NCI-H1436 treated with DMSO at 0.1 percent for 48 hours (cell line): ENCODE data around the gene SPATA2L.

ENCODE experiments used
- DNase-seq: peaks from one replicate; lab custom pipeline; 2025; lab: John Stamatoyannopoulos, UW

Gene SPATA2L

DNA sequence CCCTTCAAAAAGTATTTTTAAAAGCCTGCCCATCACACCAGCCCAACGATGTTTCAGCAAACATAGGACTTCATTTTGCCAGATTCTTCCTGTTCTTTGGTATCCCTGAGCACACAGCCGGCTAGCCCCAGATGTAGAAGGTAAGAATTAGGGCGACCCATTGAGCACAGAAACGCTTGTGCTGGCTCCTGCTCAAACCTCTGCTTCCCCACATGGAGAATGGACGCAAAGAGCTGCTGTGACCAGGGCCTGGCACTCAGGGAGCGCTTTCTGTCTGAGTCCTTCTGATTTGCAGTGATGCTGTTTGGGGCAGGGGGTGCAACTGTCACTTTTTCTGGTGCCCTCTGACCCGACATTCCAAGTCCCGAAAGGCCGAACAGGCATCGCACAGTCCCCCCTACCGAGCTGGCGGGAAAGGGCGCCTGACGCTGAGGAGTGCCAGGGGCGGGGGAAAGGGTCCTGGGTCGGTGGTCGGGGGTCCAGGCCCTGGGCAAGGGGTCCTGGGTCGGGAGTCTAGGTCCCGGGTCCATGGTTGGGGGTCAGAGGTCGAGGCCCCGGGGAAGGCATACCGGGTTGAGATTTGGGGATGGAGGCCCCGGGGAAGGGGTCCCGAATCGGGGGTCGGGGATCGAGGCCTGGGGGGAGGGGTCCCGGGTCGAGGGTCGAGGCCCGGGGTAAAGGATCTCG lies 44.9 kb downstream of the SPATA2L start:
- DNase-seq = no peak

DNA sequence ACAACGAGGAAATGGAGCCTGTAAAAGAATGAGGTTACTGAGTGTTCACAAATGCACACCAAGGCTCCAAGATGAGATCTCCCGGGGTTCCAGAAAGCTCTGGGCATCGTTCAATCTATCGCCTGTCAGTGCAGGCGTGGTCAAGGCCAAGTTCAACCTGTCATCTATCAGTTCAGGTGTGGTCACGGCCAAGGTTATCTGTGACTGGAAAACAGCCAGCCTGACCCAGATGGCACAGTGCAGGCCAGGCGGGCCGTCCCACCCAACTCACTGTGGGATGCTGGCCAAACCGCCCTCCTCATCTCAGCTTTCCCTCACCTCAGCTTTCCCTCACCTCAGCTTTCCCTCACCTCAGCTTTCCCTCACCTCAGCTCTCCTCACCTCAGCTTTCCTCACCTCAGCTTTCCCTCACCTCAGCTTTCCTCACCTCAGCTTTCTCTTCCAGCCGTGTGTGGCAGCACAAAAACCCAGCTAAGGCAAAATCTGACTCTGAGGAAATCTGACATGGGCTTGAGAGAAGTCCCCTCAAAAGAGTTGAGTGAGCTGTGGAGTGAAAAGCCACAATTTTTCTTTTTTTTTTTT lies 46.4 kb downstream of the SPATA2L start:
- DNase-seq = no peak

DNA sequence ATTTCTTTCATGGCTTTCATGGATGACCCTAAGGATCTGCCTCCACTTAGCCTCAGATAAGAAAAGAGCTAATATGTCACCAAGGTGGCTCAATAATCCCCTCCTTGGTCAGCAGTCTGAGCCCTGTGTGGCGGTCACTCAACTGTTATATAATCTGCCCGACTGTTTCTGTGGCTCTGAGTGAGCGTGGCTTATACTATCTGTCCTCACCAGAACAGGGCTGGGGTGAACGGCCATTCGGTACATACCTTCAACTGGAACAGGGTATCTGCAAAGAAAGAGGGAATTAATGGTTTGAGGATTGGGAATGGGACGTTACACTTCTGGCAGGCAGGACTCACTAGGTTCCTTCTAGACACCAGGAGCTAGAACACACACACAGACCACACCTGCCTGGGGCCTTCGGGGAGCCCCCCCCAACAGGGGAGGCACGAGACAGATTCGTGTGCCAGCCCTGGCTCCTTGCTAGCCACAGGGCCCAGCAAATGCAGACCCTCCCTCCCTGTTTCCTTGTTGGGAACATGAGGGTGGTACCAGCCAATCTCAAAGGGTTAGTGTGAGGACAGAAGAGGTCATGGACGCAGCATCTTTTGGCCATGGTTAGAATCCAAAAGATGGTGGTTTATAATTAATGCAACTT lies 47.7 kb downstream of the SPATA2L start:
- no peak for DNase-seq

GRCh38 chr16:89651584-89651983 lies 49.9 kb downstream of the SPATA2L start:
- DNase-seq = no peak

DNA sequence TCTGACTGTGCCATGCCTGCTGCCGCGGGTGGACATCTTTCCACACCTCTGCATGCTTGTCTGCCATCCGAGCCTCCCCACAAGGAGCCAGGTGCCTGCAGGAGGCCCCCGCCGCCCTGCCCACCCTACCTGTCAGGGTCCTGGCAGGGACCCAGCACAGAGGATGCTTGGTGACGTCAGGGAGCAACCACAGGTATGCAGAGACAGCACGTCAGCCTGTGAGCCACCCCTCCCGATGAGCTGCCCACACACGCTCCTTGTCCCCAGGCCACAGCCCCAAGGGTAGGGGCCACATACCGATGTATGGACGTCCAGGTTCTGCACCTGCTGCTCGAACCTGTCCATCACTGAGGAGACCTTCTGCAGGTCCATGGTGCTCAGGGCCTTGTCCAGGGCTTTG lies 54.6 kb downstream of the SPATA2L start:
- no peak for DNase-seq
